AG09319 (cell line): ENCODE results near the gene STAP1.

Source experiments
- DNase-seq: peaks from one replicate; pipeline ENCODE4 v3.0.0-alpha.2; 2010; ENCODE audit warnings: low read depth; ENCODE audit errors: extremely low read depth
- TF ChIP-seq, protein P1 (sequence below): IDR thresholded peaks from 2 replicates; pipeline ENCODE4 v1.5.1; 2011; ENCODE audit warnings: low read depth, mild to moderate bottlenecking, inconsistent platforms, low read length, moderate library complexity

Gene STAP1

DNA sequence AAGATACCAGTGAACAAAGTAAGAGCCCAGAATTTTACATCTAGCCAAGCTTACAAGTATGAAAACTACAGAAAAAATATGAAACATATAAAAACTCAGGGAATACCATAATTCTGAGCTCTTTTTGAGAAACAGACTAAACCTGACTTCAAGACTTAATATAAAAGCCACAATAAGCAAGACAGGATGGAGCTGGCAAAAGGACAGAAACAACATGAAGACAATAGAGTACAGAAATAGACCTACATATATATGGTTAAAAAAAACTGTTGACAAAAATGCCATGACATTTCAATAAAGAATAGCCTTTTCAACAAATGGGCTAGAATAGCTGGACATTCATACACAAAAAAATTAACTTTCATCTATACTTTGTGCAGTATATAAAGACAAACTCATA lies 93.0 kb downstream of the STAP1 start:
- TF ChIP-seq, protein P1, sequence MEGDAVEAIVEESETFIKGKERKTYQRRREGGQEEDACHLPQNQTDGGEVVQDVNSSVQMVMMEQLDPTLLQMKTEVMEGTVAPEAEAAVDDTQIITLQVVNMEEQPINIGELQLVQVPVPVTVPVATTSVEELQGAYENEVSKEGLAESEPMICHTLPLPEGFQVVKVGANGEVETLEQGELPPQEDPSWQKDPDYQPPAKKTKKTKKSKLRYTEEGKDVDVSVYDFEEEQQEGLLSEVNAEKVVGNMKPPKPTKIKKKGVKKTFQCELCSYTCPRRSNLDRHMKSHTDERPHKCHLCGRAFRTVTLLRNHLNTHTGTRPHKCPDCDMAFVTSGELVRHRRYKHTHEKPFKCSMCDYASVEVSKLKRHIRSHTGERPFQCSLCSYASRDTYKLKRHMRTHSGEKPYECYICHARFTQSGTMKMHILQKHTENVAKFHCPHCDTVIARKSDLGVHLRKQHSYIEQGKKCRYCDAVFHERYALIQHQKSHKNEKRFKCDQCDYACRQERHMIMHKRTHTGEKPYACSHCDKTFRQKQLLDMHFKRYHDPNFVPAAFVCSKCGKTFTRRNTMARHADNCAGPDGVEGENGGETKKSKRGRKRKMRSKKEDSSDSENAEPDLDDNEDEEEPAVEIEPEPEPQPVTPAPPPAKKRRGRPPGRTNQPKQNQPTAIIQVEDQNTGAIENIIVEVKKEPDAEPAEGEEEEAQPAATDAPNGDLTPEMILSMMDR = no peak
- no peak for DNase-seq
